Nephron (organoid): ENCODE data around the gene OBSCN.

Source experiments
- H3K27ac Mint-ChIP-seq, 3 experiments: 2 replicates each; pipeline ENCODE4 v1.8.0; 2020; ENCODE audit warnings: mixed read lengths in 3 of 3, mild to moderate bottlenecking in 2 of 3, moderate library complexity in 1 of 3
- H3K27me3 Mint-ChIP-seq: 2 replicates; pipeline ENCODE4 v1.8.0; 2021; ENCODE audit warnings: low read depth, mild to moderate bottlenecking, moderate library complexity, mixed read lengths
- H3K36me3 Mint-ChIP-seq: 2 replicates; pipeline ENCODE4 v1.8.0; 2020; ENCODE audit warnings: low read depth, mixed read lengths
- H3K4me1 Mint-ChIP-seq: 2 replicates; pipeline ENCODE4 v1.8.0; 2020; ENCODE audit warnings: mixed read lengths
- H3K4me3 Mint-ChIP-seq, 3 experiments: 2 replicates each; pipeline ENCODE4 v1.8.0; 2020; ENCODE audit warnings: mild to moderate bottlenecking in 3 of 3, mixed read lengths in 3 of 3, moderate library complexity in 2 of 3
- H3K9me3 Mint-ChIP-seq: 2 replicates; pipeline ENCODE4 v1.8.0; 2020; ENCODE audit warnings: mixed read lengths
- CTCF ChIP-seq, 3 experiments: fragments of 200-600 bp; sonication (generic); IDR thresholded peaks; one replicate each; pipeline ENCODE4 v1.5.0; 2021; ENCODE audit warnings: antibody characterized with exemption in 3 of 3; ENCODE audit not compliant: unreplicated experiment in 3 of 3

Gene OBSCN

GRCh38 chr1:228315945-228316588, 108.2 kb downstream of the OBSCN start:
- no peaks in the 10 kb centered on the region for H3K36me3 Mint-ChIP-seq
- H3K9me3 Mint-ChIP-seq = peaks cover 6% of the 10 kb centered on the region
- no peak overlapping the region for H3K27ac Mint-ChIP-seq
- no peaks in the 10 kb centered on the region for H3K4me1 Mint-ChIP-seq
- no peak for TF ChIP-seq CTCF (IDR thresholded peaks at IDR 0.05; ENCODE audit: unreplicated experiment in 3 of 3)
- H3K27me3 Mint-ChIP-seq = no peaks in the 10 kb centered on the region
- H3K4me3 Mint-ChIP-seq = no peak overlapping the region

- Mint-ChIP-seq H3K4me1 (no peaks in the 10 kb centered on the region), H3K36me3 (no peaks in the 10 kb centered on the region), H3K27me3 (no peaks in the 10 kb centered on the region), H3K4me3 (no peak overlapping the region), H3K27ac (no peak overlapping the region), H3K9me3 (peaks cover 6% of the 10 kb centered on the region)
- TF ChIP-seq CTCF (IDR thresholded peaks at IDR 0.05; ENCODE audit: unreplicated experiment in 3 of 3) = no peak
Observed at GRCh38 chr1:228316589-228317387, 108.9 kb downstream of the OBSCN start.

GRCh38 chr1:228317411-228317828, 109.6 kb downstream of the OBSCN start:
- Mint-ChIP-seq H3K4me3 (no peak overlapping the region), H3K36me3 (peaks cover under 1% of the 10 kb centered on the region), H3K27ac (no peak overlapping the region), H3K27me3 (no peaks in the 10 kb centered on the region), H3K9me3 (peaks cover 6% of the 10 kb centered on the region), H3K4me1 (no peaks in the 10 kb centered on the region)
- no peak for TF ChIP-seq CTCF (IDR thresholded peaks at IDR 0.05; ENCODE audit: unreplicated experiment in 3 of 3)

- TF ChIP-seq CTCF (IDR thresholded peaks at IDR 0.05; ENCODE audit: unreplicated experiment in 3 of 3) = no peak
- no peak overlapping the region for H3K27ac Mint-ChIP-seq
- no peaks in the 10 kb centered on the region for H3K27me3 Mint-ChIP-seq
- H3K9me3 Mint-ChIP-seq = peaks cover 1% of the 10 kb centered on the region
- H3K4me1 Mint-ChIP-seq = no peaks in the 10 kb centered on the region
- peaks cover 8% of the 10 kb centered on the region for H3K36me3 Mint-ChIP-seq
- H3K4me3 Mint-ChIP-seq = no peak overlapping the region
Observed at GRCh38 chr1:228317891-228318810, 110.3 kb downstream of the OBSCN start.

GRCh38 chr1:228318823-228319241, 111.0 kb downstream of the OBSCN start:
- Mint-ChIP-seq H3K27ac (no peak overlapping the region), H3K27me3 (no peaks in the 10 kb centered on the region), H3K4me1 (no peaks in the 10 kb centered on the region), H3K4me3 (no peak overlapping the region), H3K36me3 (peaks cover 14% of the 10 kb centered on the region), H3K9me3 (no peaks in the 10 kb centered on the region)
- TF ChIP-seq CTCF (IDR thresholded peaks at IDR 0.05; ENCODE audit: unreplicated experiment in 3 of 3) = no peak
